Breast epithelium (tissue), 4 donors: ENCODE results near the gene FHOD3. TPM values are rescaled to one million over a fixed set of nuclear protein-coding genes. Genes with fewer than 3 reads are reported as not detected.
A peak's percentile ranks its signal among the peaks of the same experiment; 100 is the strongest.

ENCODE experiments used
- DNase-seq, 2 donors: peaks; one replicate each; pipeline ENCODE4 v3.0.0-alpha.2; 2019; ENCODE audit warnings: low spot score in 2 of 2
- H3K27ac ChIP-seq, 2 donors: fragments of 200-600 bp; sonication (generic) in 1 of 2; one replicate each; pipeline ENCODE4 v1.5.1; 2016 to 2019; ENCODE audit warnings: mild to moderate bottlenecking in 1 of 2
- H3K27me3 ChIP-seq, 2 donors: fragments of 200-600 bp; sonication (generic) in 1 of 2; one replicate each; pipeline versions ENCODE4 v1.5.1 to v1.6.0; 2017 to 2019; ENCODE audit warnings: control low read depth in 1 of 2, mild to moderate bottlenecking in 1 of 2
- H3K36me3 ChIP-seq: fragments of 200-600 bp; one replicate; pipeline ENCODE4 v1.5.1; 2019
- H3K4me1 ChIP-seq, 2 donors: fragments of 200-600 bp; sonication (generic); one replicate each; pipeline ENCODE4 v1.5.1; 2016 to 2019; ENCODE audit warnings: control low read depth in 1 of 2
- H3K4me3 ChIP-seq, 3 donors: fragments of 200-600 bp; sonication (generic); 1 replicate in 2 of 3; 2 replicates in 1 of 3; pipeline ENCODE4 v1.5.1; 2016 to 2019; ENCODE audit warnings: mild to moderate bottlenecking in 3 of 3, moderate library complexity in 2 of 3
- H3K9me3 ChIP-seq, 2 donors: fragments of 200-600 bp; sonication (generic) in 1 of 2; one replicate each; pipeline ENCODE4 v1.5.1; 2016 to 2019; ENCODE audit warnings: control low read depth in 1 of 2
- CTCF ChIP-seq, 3 donors: fragments of 450-650 bp; IDR thresholded peaks; one replicate each; pipeline ENCODE4 v1.5.1; 2016 to 2017; ENCODE audit warnings: antibody characterized with exemption in 3 of 3, mild to moderate bottlenecking in 3 of 3, moderate library complexity in 3 of 3
- POLR2A ChIP-seq: fragments of 450-650 bp; IDR thresholded peaks from one replicate; pipeline ENCODE4 v1.6.1; 2016; ENCODE audit warnings: antibody characterized with exemption, mild to moderate bottlenecking, moderate library complexity
- POLR2AphosphoS5 ChIP-seq, 3 donors: sonication (generic); formaldehyde crosslinking; IDR thresholded peaks; one replicate each; pipeline ENCODE4 v1.6.1; 2017; ENCODE audit warnings: antibody characterized with exemption in 3 of 3
- intact Hi-C: fragments of 100-400 bp; cut with DNase I; formaldehyde crosslinking; loops from one replicate; pipeline ENCODE4 v1.15.1; 2023; ENCODE audit warnings: low total_unique reads
- total RNA-seq, 3 donors: library from RNA; depleted of rRNA; stranded (reverse); fragments of >200 nt; gene quantifications; one replicate each; pipeline ENCODE4 v1.1.0, GENCODE V29; 2016

Gene FHOD3
- total RNA-seq, 3 donors from 2014 or later = 1.9 to 13.1 (median 13.0) TPM

GRCh38 chr18:36744261-36744876 is 446.9 kb downstream of the FHOD3 start:
- Histone ChIP-seq H3K27me3 (no peaks in the 10 kb centered on the region), H3K27ac (peak overlapping the region; percentile 58 to 79), H3K36me3 (no peaks in the 10 kb centered on the region), H3K4me1 (no peaks in the 10 kb centered on the region), H3K4me3 (no peak overlapping the region), H3K9me3 (no peaks in the 10 kb centered on the region)
- no peak for DNase-seq
- no peak for TF ChIP-seq CTCF (IDR thresholded peaks at IDR 0.05)
- no peak for TF ChIP-seq POLR2AphosphoS5 (IDR thresholded peaks at IDR 0.05)
- no peak for TF ChIP-seq POLR2A
- intact Hi-C loops = no loop called here

- no peak overlapping the region for H3K4me3 ChIP-seq
- H3K4me1 ChIP-seq = no peaks in the 10 kb centered on the region
- no peaks in the 10 kb centered on the region for H3K36me3 ChIP-seq
- TF ChIP-seq CTCF (IDR thresholded peaks at IDR 0.05) (no peak), POLR2A (no peak), POLR2AphosphoS5 (IDR thresholded peaks at IDR 0.05) (no peak)
- DNase-seq = no peak
- H3K27me3 ChIP-seq = no peaks in the 10 kb centered on the region
- H3K27ac ChIP-seq = peak overlapping the region; percentile 58 to 79
- intact Hi-C loops = no loop called here
- H3K9me3 ChIP-seq = no peaks in the 10 kb centered on the region
Measured at GRCh38 chr18:36745219-36745975, 447.9 kb downstream of the FHOD3 start.

- no peaks in the 10 kb centered on the region for H3K36me3 ChIP-seq
- no peak for DNase-seq
- intact Hi-C loops = no loop called here
- H3K9me3 ChIP-seq = no peaks in the 10 kb centered on the region
- no peaks in the 10 kb centered on the region for H3K4me1 ChIP-seq
- H3K27ac ChIP-seq = no peak overlapping the region
- no peak overlapping the region for H3K4me3 ChIP-seq
- H3K27me3 ChIP-seq = no peaks in the 10 kb centered on the region
- no peak for TF ChIP-seq POLR2AphosphoS5 (IDR thresholded peaks at IDR 0.05)
- TF ChIP-seq POLR2A = no peak
- no peak for TF ChIP-seq CTCF (IDR thresholded peaks at IDR 0.05)
Measured at GRCh38 chr18:36752929-36753865, 455.7 kb downstream of the FHOD3 start.

- Histone ChIP-seq H3K4me1 (no peaks in the 10 kb centered on the region), H3K27ac (no peak overlapping the region), H3K4me3 (no peak overlapping the region), H3K36me3 (no peaks in the 10 kb centered on the region), H3K27me3 (no peaks in the 10 kb centered on the region), H3K9me3 (no peaks in the 10 kb centered on the region)
- no peak for DNase-seq
- intact Hi-C loops = no loop called here
- no peak for TF ChIP-seq POLR2A
- TF ChIP-seq POLR2AphosphoS5 (IDR thresholded peaks at IDR 0.05) = no peak
- no peak for TF ChIP-seq CTCF (IDR thresholded peaks at IDR 0.05)
Measured at GRCh38 chr18:36756242-36756641, 458.7 kb downstream of the FHOD3 start.
